HT-29 (cell line): Measurements from ENCODE around the gene SH3RF3. TPM values are rescaled to one million over a fixed set of nuclear protein-coding genes. Genes with fewer than 3 reads are reported as not detected.

Source experiments
- DNase-seq: peaks from one replicate; pipeline ENCODE4 v3.0.0-alpha.2; 2015; ENCODE audit warnings: low spot score
- total RNA-seq: library from RNA; depleted of rRNA; stranded (reverse); fragments of >200 nt; shearing (Covaris generic); gene quantifications from 2 replicates; pipeline ENCODE4 v1.2.3, GENCODE V29; 2014

SH3RF3 gene
- total RNA-seq, 1 experiment from 2014 or later, result 0.05 TPM

- DNase-seq, result no peak
Observed at GRCh38 chr2:109237792-109238191, 108.8 kb downstream of the SH3RF3 start.

GRCh38 chr2:109238580-109238979 lies 109.6 kb downstream of the SH3RF3 start:
- no peak for DNase-seq

GRCh38 chr2:109239720-109240119 lies 110.7 kb downstream of the SH3RF3 start:
- DNase-seq, result no peak

- no peak for DNase-seq
Observed at GRCh38 chr2:109242210-109242653, 113.2 kb downstream of the SH3RF3 start.

- no peak for DNase-seq
Observed at GRCh38 chr2:109242654-109243331, 113.8 kb downstream of the SH3RF3 start.

GRCh38 chr2:109243526-109244303 lies 114.7 kb downstream of the SH3RF3 start:
- DNase-seq, result no peak

GRCh38 chr2:109244304-109244582 lies 115.2 kb downstream of the SH3RF3 start:
- DNase-seq, result no peak

GRCh38 chr2:109244750-109245382 lies 115.9 kb downstream of the SH3RF3 start:
- DNase-seq, result no peak

GRCh38 chr2:109246176-109246575 lies 117.2 kb downstream of the SH3RF3 start:
- no peak for DNase-seq

GRCh38 chr2:109246616-109247015 lies 117.6 kb downstream of the SH3RF3 start:
- DNase-seq, result no peak

- DNase-seq, result peak; percentile 28
Observed at GRCh38 chr2:109247340-109247739, 118.3 kb downstream of the SH3RF3 start.

- no peak for DNase-seq
Observed at GRCh38 chr2:109247812-109248211, 118.8 kb downstream of the SH3RF3 start.

GRCh38 chr2:109248590-109248989 lies 119.6 kb downstream of the SH3RF3 start:
- no peak for DNase-seq

GRCh38 chr2:109253217-109253616 lies 124.2 kb downstream of the SH3RF3 start:
- no peak for DNase-seq

- DNase-seq, result no peak
Observed at GRCh38 chr2:109254174-109254904, 125.3 kb downstream of the SH3RF3 start.

GRCh38 chr2:109255654-109256053 lies 126.6 kb downstream of the SH3RF3 start:
- no peak for DNase-seq

GRCh38 chr2:109256111-109256510 lies 127.1 kb downstream of the SH3RF3 start:
- DNase-seq, result no peak

- DNase-seq, result no peak
Observed at GRCh38 chr2:109256921-109257320, 127.9 kb downstream of the SH3RF3 start.

- no peak for DNase-seq
Observed at GRCh38 chr2:109257653-109258052, 128.6 kb downstream of the SH3RF3 start.

- no peak for DNase-seq
Observed at GRCh38 chr2:109258376-109258775, 129.4 kb downstream of the SH3RF3 start.

GRCh38 chr2:109258905-109259540 lies 130.0 kb downstream of the SH3RF3 start:
- DNase-seq, result no peak

- DNase-seq, result no peak
Observed at GRCh38 chr2:109259671-109260070, 130.7 kb downstream of the SH3RF3 start.
